WTC11 (cell line): ENCODE measurements around the gene REPIN1.

Experiments
- ETV6 ChIP-seq: sonication (generic); formaldehyde crosslinking; IDR thresholded peaks from 2 replicates; pipeline ENCODE4 v1.8.1; 2022; ENCODE audit warnings: mild to moderate bottlenecking, missing genetic modification reagents
- MXD4 ChIP-seq: fragments of 250-450 bp; sonication (Bioruptor Pico); IDR thresholded peaks from 2 replicates; pipeline ENCODE4 v1.8.0; 2021; ENCODE audit warnings: mild to moderate bottlenecking, moderate library complexity, borderline replicate concordance
- NR2C2 ChIP-seq: sonication (generic); formaldehyde crosslinking; IDR thresholded peaks from 2 replicates; pipeline ENCODE4 v1.8.0; 2022; ENCODE audit warnings: mild to moderate bottlenecking, missing genetic modification reagents
- NR3C1 ChIP-seq: sonication (generic); formaldehyde crosslinking; conservative IDR thresholded peaks from 2 replicates; pipeline ENCODE4 v1.8.1; 2023; ENCODE audit warnings: low read depth, mild to moderate bottlenecking, missing genetic modification reagents
- TCF7 ChIP-seq: sonication (generic); formaldehyde crosslinking; IDR thresholded peaks from 2 replicates; pipeline ENCODE4 v1.8.0; 2022; ENCODE audit warnings: mild to moderate bottlenecking, low read depth, missing genetic modification reagents, moderate library complexity
- TF ChIP-seq, protein P1 (sequence below): fragments of 200-600 bp; IDR thresholded peaks from 2 replicates; pipeline ENCODE4 v1.8.0; 2022; ENCODE audit warnings: antibody characterized with exemption
- TF ChIP-seq, protein P2 (sequence below): sonication (generic); formaldehyde crosslinking; IDR thresholded peaks from 2 replicates; pipeline ENCODE4 v1.8.1; 2023; ENCODE audit warnings: mild to moderate bottlenecking, moderate library complexity, missing genetic modification reagents
- TF ChIP-seq, protein P3 (sequence below): sonication (generic); formaldehyde crosslinking; IDR thresholded peaks from 2 replicates; pipeline ENCODE4 v1.8.0; 2022; ENCODE audit warnings: mild to moderate bottlenecking, missing genetic modification reagents

DNA sequence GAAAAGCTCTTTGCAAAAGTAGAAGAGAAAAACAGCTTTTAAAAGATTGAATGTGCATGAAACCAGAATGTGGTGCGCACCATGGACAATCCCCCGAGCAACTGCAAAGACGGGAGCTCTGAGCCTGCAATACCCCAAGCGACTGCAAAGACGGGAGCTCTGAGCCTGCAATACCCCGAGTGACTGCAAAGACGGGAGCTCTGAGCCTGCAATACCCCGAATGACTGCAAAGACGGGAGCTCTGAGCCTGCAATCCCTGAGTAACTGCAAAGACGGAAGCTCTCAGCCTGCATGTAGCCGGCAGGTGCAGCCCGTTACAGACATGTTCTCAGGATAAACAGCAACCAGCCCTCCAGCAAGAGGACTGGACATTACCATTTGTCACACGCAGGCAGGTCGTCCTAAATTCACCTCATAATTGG is 16.7 kb downstream of the REPIN1 start:
- TF ChIP-seq, protein P1, sequence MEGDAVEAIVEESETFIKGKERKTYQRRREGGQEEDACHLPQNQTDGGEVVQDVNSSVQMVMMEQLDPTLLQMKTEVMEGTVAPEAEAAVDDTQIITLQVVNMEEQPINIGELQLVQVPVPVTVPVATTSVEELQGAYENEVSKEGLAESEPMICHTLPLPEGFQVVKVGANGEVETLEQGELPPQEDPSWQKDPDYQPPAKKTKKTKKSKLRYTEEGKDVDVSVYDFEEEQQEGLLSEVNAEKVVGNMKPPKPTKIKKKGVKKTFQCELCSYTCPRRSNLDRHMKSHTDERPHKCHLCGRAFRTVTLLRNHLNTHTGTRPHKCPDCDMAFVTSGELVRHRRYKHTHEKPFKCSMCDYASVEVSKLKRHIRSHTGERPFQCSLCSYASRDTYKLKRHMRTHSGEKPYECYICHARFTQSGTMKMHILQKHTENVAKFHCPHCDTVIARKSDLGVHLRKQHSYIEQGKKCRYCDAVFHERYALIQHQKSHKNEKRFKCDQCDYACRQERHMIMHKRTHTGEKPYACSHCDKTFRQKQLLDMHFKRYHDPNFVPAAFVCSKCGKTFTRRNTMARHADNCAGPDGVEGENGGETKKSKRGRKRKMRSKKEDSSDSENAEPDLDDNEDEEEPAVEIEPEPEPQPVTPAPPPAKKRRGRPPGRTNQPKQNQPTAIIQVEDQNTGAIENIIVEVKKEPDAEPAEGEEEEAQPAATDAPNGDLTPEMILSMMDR, result no peak
- TF ChIP-seq NR3C1 (no peak), MXD4 (CRISPR knock-in tag) (no peak), ETV6 (CRISPR knock-in tag) (no peak), TCF7 (no peak), NR2C2 (no peak)
- TF ChIP-seq, protein P2, sequence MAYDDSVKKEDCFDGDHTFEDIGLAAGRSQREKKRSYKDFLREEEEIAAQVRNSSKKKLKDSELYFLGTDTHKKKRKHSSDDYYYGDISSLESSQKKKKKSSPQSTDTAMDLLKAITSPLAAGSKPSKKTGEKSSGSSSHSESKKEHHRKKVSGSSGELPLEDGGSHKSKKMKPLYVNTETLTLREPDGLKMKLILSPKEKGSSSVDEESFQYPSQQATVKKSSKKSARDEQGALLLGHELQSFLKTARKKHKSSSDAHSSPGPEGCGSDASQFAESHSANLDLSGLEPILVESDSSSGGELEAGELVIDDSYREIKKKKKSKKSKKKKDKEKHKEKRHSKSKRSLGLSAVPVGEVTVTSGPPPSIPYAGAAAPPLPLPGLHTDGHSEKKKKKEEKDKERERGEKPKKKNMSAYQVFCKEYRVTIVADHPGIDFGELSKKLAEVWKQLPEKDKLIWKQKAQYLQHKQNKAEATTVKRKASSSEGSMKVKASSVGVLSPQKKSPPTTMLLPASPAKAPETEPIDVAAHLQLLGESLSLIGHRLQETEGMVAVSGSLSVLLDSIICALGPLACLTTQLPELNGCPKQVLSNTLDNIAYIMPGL (CRISPR knock-in tag), result no peak
- TF ChIP-seq, protein P3, sequence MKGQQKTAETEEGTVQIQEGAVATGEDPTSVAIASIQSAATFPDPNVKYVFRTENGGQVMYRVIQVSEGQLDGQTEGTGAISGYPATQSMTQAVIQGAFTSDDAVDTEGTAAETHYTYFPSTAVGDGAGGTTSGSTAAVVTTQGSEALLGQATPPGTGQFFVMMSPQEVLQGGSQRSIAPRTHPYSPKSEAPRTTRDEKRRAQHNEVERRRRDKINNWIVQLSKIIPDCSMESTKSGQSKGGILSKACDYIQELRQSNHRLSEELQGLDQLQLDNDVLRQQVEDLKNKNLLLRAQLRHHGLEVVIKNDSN, result no peak
